ENCODE data around the gene INTS15.

Gene INTS15

GRCh38 chr7:6604458-6604857 is 14.6 kb downstream of the INTS15 start:
- Histone ChIP-seq H3K4me3 (ENCODE audit: low read depth, low read length) (no peak overlapping the region), H3K4me1 (no peaks in the 10 kb centered on the region), H3K9me3 (no peaks in the 10 kb centered on the region), H3K27me3 (no peaks in the 10 kb centered on the region), H3K36me3 (peaks cover 20% of the 10 kb centered on the region)
- no peak for TF ChIP-seq CTCF (IDR thresholded peaks at IDR 0.05; ENCODE audit: low read depth, low read length)
- DNase-seq = no peak

GRCh38 chr7:6606866-6607583 is 17.2 kb downstream of the INTS15 start:
- H3K27me3 ChIP-seq = no peaks in the 10 kb centered on the region
- H3K4me1 ChIP-seq = no peaks in the 10 kb centered on the region
- no peak for DNase-seq
- no peak for TF ChIP-seq CTCF (IDR thresholded peaks at IDR 0.05; ENCODE audit: low read depth, low read length)
- H3K9me3 ChIP-seq = no peaks in the 10 kb centered on the region
- H3K36me3 ChIP-seq = peaks cover 10% of the 10 kb centered on the region
- no peak overlapping the region for H3K4me3 ChIP-seq (ENCODE audit: low read depth, low read length)

- no peak overlapping the region for H3K4me3 ChIP-seq (ENCODE audit: low read depth, low read length)
- peaks cover 4% of the 10 kb centered on the region for H3K36me3 ChIP-seq
- no peaks in the 10 kb centered on the region for H3K4me1 ChIP-seq
- no peaks in the 10 kb centered on the region for H3K27me3 ChIP-seq
- TF ChIP-seq CTCF (IDR thresholded peaks at IDR 0.05; ENCODE audit: low read depth, low read length) = no peak
- DNase-seq = no peak
- H3K9me3 ChIP-seq = no peaks in the 10 kb centered on the region
These were observed 17.8 kb downstream of the INTS15 start for GRCh38 chr7:6607651-6608051.

- peaks cover 3% of the 10 kb centered on the region; the same call in 1 of the 2 replicates for H3K36me3 ChIP-seq
- no peak overlapping the region for H3K4me3 ChIP-seq (ENCODE audit: low read depth, low read length)
- no peak for TF ChIP-seq CTCF (IDR thresholded peaks at IDR 0.05; ENCODE audit: low read depth, low read length)
- DNase-seq = no peak
- no peaks in the 10 kb centered on the region for H3K4me1 ChIP-seq
- H3K27me3 ChIP-seq = no peaks in the 10 kb centered on the region
- H3K9me3 ChIP-seq = no peaks in the 10 kb centered on the region
These were observed 18.3 kb downstream of the INTS15 start for GRCh38 chr7:6608081-6608480.

GRCh38 chr7:6608794-6609193 is 19.0 kb downstream of the INTS15 start:
- H3K4me1 ChIP-seq = no peaks in the 10 kb centered on the region
- H3K4me3 ChIP-seq (ENCODE audit: low read depth, low read length) = no peak overlapping the region
- no peaks in the 10 kb centered on the region for H3K9me3 ChIP-seq
- peaks cover 3% of the 10 kb centered on the region; the same call in 1 of the 2 replicates for H3K36me3 ChIP-seq
- TF ChIP-seq CTCF (IDR thresholded peaks at IDR 0.05; ENCODE audit: low read depth, low read length) = no peak
- H3K27me3 ChIP-seq = 0 out of 2 replicates have a peak, but pooled peaks cover 1% of the 10 kb centered on the region
- DNase-seq = no peak

- no peak for DNase-seq
- Histone ChIP-seq H3K27me3 (peaks cover 23% of the 10 kb centered on the region), H3K36me3 (no peaks in the 10 kb centered on the region), H3K9me3 (no peaks in the 10 kb centered on the region), H3K4me3 (ENCODE audit: low read depth, low read length) (no peak overlapping the region), H3K4me1 (no peaks in the 10 kb centered on the region)
- no peak for TF ChIP-seq CTCF (IDR thresholded peaks at IDR 0.05; ENCODE audit: low read depth, low read length)
These were observed 23.0 kb downstream of the INTS15 start for GRCh38 chr7:6612819-6613218.
